ENCODE results near the gene HCFC2.

DNA sequence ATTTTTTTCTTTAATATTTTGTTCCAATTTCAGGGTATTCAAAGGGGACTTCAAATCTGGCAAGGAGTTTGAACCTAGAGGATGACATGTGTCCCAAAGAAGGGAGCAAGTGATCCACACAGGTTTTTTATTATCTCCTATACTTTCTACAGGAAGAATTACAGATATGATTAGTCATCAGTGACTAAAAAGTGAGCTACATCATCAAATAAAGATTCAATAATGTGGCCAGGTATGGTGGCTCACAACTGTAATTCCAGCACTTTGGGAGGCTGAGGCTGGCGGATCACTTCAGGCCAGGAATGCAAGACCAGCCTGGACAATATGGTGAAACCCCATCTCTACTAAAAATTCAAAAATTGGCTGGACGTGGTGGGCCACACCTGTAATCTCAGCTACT, 38.6 kb upstream of the HCFC2 start:
- TF ChIP-seq FOXM1 (IDR thresholded peaks at IDR 0.05; ENCODE audit: low read depth) (no peak), EZH2phosphoT487 (IDR thresholded peaks at IDR 0.05; ENCODE audit: borderline replicate concordance, low read depth) (no peak), EP300 (IDR thresholded peaks at IDR 0.05; ENCODE audit: borderline replicate concordance in 1 of 2, low read depth in 1 of 2, low read length in 1 of 2) (no peak), POLR2AphosphoS5 (IDR thresholded peaks at IDR 0.05; ENCODE audit: low read depth, low read length) (no peak), YY1 (IDR thresholded peaks at IDR 0.05; ENCODE audit: low read depth) (no peak)
- TF ChIP-seq, protein P1, sequence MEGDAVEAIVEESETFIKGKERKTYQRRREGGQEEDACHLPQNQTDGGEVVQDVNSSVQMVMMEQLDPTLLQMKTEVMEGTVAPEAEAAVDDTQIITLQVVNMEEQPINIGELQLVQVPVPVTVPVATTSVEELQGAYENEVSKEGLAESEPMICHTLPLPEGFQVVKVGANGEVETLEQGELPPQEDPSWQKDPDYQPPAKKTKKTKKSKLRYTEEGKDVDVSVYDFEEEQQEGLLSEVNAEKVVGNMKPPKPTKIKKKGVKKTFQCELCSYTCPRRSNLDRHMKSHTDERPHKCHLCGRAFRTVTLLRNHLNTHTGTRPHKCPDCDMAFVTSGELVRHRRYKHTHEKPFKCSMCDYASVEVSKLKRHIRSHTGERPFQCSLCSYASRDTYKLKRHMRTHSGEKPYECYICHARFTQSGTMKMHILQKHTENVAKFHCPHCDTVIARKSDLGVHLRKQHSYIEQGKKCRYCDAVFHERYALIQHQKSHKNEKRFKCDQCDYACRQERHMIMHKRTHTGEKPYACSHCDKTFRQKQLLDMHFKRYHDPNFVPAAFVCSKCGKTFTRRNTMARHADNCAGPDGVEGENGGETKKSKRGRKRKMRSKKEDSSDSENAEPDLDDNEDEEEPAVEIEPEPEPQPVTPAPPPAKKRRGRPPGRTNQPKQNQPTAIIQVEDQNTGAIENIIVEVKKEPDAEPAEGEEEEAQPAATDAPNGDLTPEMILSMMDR (IDR thresholded peaks at IDR 0.05), result no peak
- TF ChIP-seq, protein P2, sequence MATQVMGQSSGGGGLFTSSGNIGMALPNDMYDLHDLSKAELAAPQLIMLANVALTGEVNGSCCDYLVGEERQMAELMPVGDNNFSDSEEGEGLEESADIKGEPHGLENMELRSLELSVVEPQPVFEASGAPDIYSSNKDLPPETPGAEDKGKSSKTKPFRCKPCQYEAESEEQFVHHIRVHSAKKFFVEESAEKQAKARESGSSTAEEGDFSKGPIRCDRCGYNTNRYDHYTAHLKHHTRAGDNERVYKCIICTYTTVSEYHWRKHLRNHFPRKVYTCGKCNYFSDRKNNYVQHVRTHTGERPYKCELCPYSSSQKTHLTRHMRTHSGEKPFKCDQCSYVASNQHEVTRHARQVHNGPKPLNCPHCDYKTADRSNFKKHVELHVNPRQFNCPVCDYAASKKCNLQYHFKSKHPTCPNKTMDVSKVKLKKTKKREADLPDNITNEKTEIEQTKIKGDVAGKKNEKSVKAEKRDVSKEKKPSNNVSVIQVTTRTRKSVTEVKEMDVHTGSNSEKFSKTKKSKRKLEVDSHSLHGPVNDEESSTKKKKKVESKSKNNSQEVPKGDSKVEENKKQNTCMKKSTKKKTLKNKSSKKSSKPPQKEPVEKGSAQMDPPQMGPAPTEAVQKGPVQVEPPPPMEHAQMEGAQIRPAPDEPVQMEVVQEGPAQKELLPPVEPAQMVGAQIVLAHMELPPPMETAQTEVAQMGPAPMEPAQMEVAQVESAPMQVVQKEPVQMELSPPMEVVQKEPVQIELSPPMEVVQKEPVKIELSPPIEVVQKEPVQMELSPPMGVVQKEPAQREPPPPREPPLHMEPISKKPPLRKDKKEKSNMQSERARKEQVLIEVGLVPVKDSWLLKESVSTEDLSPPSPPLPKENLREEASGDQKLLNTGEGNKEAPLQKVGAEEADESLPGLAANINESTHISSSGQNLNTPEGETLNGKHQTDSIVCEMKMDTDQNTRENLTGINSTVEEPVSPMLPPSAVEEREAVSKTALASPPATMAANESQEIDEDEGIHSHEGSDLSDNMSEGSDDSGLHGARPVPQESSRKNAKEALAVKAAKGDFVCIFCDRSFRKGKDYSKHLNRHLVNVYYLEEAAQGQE (IDR thresholded peaks at IDR 0.05; ENCODE audit: low read depth, low read length), result no peak
